GM23248 (cell line): ENCODE data around the gene PPP2R5B. TPM values are rescaled to one million over a fixed set of nuclear protein-coding genes. Genes with fewer than 3 reads are reported as not detected.

Source experiments
- DNase-seq: peaks from one replicate; pipeline ENCODE4 v3.0.0-alpha.2; 2015
- H2AFZ ChIP-seq: fragments of 200-600 bp; sonication (generic); 2 replicates; pipeline ENCODE4 v1.6.1; 2016; ENCODE audit warnings: antibody characterized with exemption
- H3F3A ChIP-seq: fragments of 200-600 bp; sonication (generic); 2 replicates; pipeline ENCODE4 v1.6.1; 2016; ENCODE audit warnings: mild to moderate bottlenecking, antibody characterized with exemption, mixed run types; ENCODE audit not compliant: insufficient read depth
- H3K27ac ChIP-seq: fragments of 200-600 bp; sonication (generic); 2 replicates; pipeline ENCODE4 v1.5.1; 2016; ENCODE audit warnings: mild to moderate bottlenecking
- H3K27me3 ChIP-seq: fragments of 200-600 bp; sonication (generic); replicated peaks from 2 replicates; pipeline ENCODE4 v1.6.1; 2016; ENCODE audit warnings: mild to moderate bottlenecking; ENCODE audit not compliant: insufficient read depth
- H3K36me3 ChIP-seq: fragments of 200-600 bp; sonication (generic); 2 replicates; pipeline ENCODE4 v1.6.1; 2016; ENCODE audit warnings: low read depth, mild to moderate bottlenecking
- H3K4me1 ChIP-seq: fragments of 200-600 bp; sonication (generic); 2 replicates; pipeline ENCODE4 v1.6.1; 2016; ENCODE audit warnings: mild to moderate bottlenecking; ENCODE audit not compliant: insufficient read depth
- H3K4me2 ChIP-seq: fragments of 200-600 bp; sonication (generic); one replicate; pipeline ENCODE4 v1.6.1; 2016; ENCODE audit warnings: mild to moderate bottlenecking; ENCODE audit not compliant: unreplicated experiment
- H3K4me3 ChIP-seq: fragments of 200-600 bp; sonication (generic); 2 replicates; pipeline ENCODE4 v1.5.1; 2016; ENCODE audit warnings: mild to moderate bottlenecking
- H3K79me2 ChIP-seq: fragments of 200-600 bp; sonication (generic); 2 replicates; pipeline ENCODE4 v1.6.1; 2016; ENCODE audit warnings: mild to moderate bottlenecking; ENCODE audit not compliant: insufficient read depth
- H3K9ac ChIP-seq: fragments of 200-600 bp; sonication (generic); 2 replicates; pipeline ENCODE4 v1.6.1; 2016; ENCODE audit warnings: mild to moderate bottlenecking
- H3K9me2 ChIP-seq: fragments of 200-600 bp; sonication (generic); 2 replicates; pipeline ENCODE4 v1.6.1; 2016; ENCODE audit warnings: mixed run types, mild to moderate bottlenecking, moderate library complexity; ENCODE audit not compliant: insufficient read depth
- H3K9me3 ChIP-seq: fragments of 200-600 bp; sonication (generic); one replicate; pipeline ENCODE4 v1.6.1; 2017; ENCODE audit warnings: low read depth
- H4K20me1 ChIP-seq: fragments of 200-600 bp; sonication (generic); 2 replicates; pipeline ENCODE4 v1.6.0; 2016; ENCODE audit not compliant: insufficient read depth
- EZH2 ChIP-seq: fragments of 200-600 bp; sonication (generic); IDR thresholded peaks from 2 replicates; pipeline ENCODE4 v1.6.1; 2018; ENCODE audit warnings: antibody characterized with exemption, mild to moderate bottlenecking; ENCODE audit not compliant: insufficient read depth, poor library complexity, severe bottlenecking
- EZH2phosphoT487 ChIP-seq: fragments of 200-600 bp; sonication (generic); IDR thresholded peaks from 2 replicates; pipeline ENCODE4 v1.6.1; 2018; ENCODE audit warnings: antibody characterized with exemption, moderate library complexity, mild to moderate bottlenecking, low read depth; ENCODE audit not compliant: insufficient read depth
- WGBS, 2 experiments: methylation state at CpG; one replicate each; pipeline ENCODE4 v1.1.6; 2015 to 2017; ENCODE audit warnings: low lambda C conversion rate in 2 of 2, low coverage in 1 of 2; ENCODE audit errors: missing lambda C conversion rate in 2 of 2; 5-methylcytosine and 5-hydroxymethylcytosine counted together
- in situ Hi-C: fragments of 300-500 bp; cut with MboI; formaldehyde crosslinking; loops from 2 replicates; pipeline ENCODE4 v1.15.0; 2020
- polyA plus RNA-seq: library from polyadenylated mRNA; unstranded; fragments of >200 nt; fragmentation: Nextera tagmentation; extraction: Ambion mirVana; gene quantifications from 2 replicates; pipeline ENCODE4 v1.2.1, GENCODE V29; 2016
- total RNA-seq: library from RNA; depleted of rRNA; stranded (reverse); fragments of >200 nt; shearing (Covaris generic); gene quantifications from 2 replicates; pipeline ENCODE4 v1.2.3, GENCODE V29; 2014

PPP2R5B gene
- total and polyA plus RNA-seq, 2 experiments from 2014 or later = 16.4 to 27.3 TPM

DNA sequence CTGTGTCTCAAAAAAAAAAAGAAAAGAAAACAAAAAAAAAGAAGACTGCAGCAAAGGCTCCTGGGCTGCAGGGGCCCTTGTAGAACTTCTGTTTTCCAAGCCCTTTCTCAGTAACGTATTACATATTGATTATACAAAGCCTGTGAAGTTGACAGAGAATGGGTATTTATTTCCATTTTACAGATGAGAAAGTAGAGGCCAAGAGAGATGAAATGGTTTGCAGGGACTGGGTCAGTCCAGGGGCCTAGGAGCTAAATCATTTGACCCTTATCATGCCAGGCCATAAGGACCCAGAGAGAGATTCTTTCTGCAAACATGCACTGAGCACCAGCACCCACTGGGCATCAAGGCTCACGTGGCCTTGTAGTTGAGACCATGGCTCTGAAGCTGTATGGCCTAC lies 4.5 kb downstream of the PPP2R5B start:
- Histone ChIP-seq H3K36me3 (peaks cover 24% of the 10 kb centered on the region), H3K27me3 (no peaks in the 10 kb centered on the region), H3K9ac (no peak overlapping the region), H2AFZ (no peak overlapping the region), H3K9me2 (no peaks in the 10 kb centered on the region), H3K27ac (no peak overlapping the region), H3K79me2 (peaks cover 17% of the 10 kb centered on the region; the same call in 1 of the 2 replicates), H3F3A (no peaks in the 10 kb centered on the region), H3K9me3 (no peaks in the 10 kb centered on the region), H3K4me2 (no peak overlapping the region), H3K4me3 (no peak overlapping the region), H3K4me1 (no peaks in the 10 kb centered on the region), H4K20me1 (no peaks in the 10 kb centered on the region)
- in situ Hi-C loops = no loop called here
- WGBS, 2 experiments = 96 to 99% methylated on average over 2 of the region's 2 CpGs
- DNase-seq = no peak
- no peak for TF ChIP-seq EZH2phosphoT487
- no peak for TF ChIP-seq EZH2

DNA sequence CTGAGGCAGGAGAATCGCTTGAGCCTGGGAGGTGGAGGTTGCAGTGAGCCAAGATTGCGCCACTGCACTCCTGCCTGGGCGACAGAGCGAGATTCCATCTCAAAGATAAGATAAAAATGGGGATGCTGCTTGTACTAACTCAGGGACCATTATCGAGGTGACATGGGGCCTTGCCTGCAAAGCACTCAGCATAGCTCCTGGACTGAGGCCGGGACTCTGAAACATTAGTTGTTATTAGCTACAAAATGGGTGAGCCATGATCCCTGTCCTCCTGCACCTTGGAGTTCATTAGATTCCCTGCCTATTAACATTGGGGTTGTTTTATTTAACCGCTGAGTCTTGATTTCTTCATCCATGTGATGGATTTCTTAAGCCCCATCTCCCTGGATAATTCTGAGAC lies 5.1 kb downstream of the PPP2R5B start:
- peaks cover 24% of the 10 kb centered on the region for H3K36me3 ChIP-seq
- H3K79me2 ChIP-seq = peaks cover 17% of the 10 kb centered on the region; the same call in 1 of the 2 replicates
- TF ChIP-seq EZH2phosphoT487 (no peak), EZH2 (no peak)
- no peaks in the 10 kb centered on the region for H3K4me1 ChIP-seq
- H3K4me2 ChIP-seq = no peak overlapping the region
- no peak for DNase-seq
- 96 to 99% methylated on average over 7 of the region's 7 CpGs for WGBS, 2 experiments
- no peaks in the 10 kb centered on the region for H3F3A ChIP-seq
- in situ Hi-C loops = no loop called here
- no peak overlapping the region for H3K27ac ChIP-seq
- no peaks in the 10 kb centered on the region for H3K9me3 ChIP-seq
- H4K20me1 ChIP-seq = no peaks in the 10 kb centered on the region
- no peaks in the 10 kb centered on the region for H3K27me3 ChIP-seq
- no peak overlapping the region for H3K9ac ChIP-seq
- H2AFZ ChIP-seq = no peak overlapping the region
- no peak overlapping the region for H3K4me3 ChIP-seq
- H3K9me2 ChIP-seq = no peaks in the 10 kb centered on the region

DNA sequence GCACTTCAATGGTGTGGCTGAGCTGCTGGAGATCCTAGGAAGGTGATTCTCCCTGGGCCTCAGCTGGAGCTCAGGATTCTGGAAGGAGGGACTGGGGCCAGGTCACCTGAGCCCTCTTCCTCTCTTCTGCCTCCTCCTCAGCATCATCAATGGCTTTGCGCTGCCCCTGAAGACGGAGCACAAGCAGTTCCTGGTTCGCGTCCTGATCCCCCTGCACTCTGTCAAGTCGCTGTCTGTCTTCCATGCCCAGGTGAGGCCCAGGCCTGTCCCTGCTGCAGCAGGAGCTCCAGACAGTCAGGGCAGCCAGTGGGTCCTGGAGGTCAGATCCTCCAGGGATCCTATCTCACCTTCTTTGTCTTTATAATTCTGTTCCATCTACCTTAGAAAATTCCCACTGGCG lies 5.9 kb downstream of the PPP2R5B start:
- 95 to 96% methylated on average over 6 of the region's 6 CpGs for WGBS, 2 experiments
- no peak for DNase-seq
- Histone ChIP-seq H3F3A (no peaks in the 10 kb centered on the region), H3K27me3 (no peaks in the 10 kb centered on the region), H3K4me3 (no peak overlapping the region), H3K9me3 (no peaks in the 10 kb centered on the region), H3K4me1 (no peaks in the 10 kb centered on the region), H3K9me2 (no peaks in the 10 kb centered on the region), H3K79me2 (peaks cover 9% of the 10 kb centered on the region; the same call in 1 of the 2 replicates), H3K27ac (no peak overlapping the region), H3K9ac (no peak overlapping the region), H3K4me2 (no peak overlapping the region), H4K20me1 (no peaks in the 10 kb centered on the region), H3K36me3 (peaks cover 24% of the 10 kb centered on the region), H2AFZ (no peak overlapping the region)
- no peak for TF ChIP-seq EZH2phosphoT487
- no peak for TF ChIP-seq EZH2
- in situ Hi-C loops = no loop called here

DNA sequence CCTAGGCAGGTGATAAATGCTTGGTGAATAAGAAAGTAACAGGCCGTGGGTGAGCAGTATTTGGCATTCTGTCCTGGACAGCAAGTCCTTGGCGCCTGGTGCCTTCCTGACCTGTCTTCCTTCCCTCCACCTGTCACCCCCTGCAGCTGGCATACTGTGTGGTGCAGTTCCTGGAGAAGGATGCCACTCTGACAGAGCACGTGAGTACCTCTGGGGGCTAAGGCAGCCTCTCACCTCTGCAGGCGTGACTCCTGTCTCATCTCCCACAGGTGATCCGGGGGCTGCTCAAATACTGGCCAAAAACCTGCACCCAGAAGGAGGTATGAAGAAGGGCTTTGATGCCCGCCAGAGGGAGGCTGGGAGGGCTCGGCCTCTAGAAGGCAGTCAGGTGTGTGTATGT lies 6.8 kb downstream of the PPP2R5B start:
- 92 to 93% methylated on average over 7 of the region's 7 CpGs for WGBS, 2 experiments
- Histone ChIP-seq H3K4me1 (no peaks in the 10 kb centered on the region), H3K9me3 (no peaks in the 10 kb centered on the region), H3K9me2 (no peaks in the 10 kb centered on the region), H3K4me2 (no peak overlapping the region), H3K4me3 (no peak overlapping the region), H3K27ac (no peak overlapping the region), H3K27me3 (no peaks in the 10 kb centered on the region), H2AFZ (no peak overlapping the region), H3K36me3 (peaks cover 24% of the 10 kb centered on the region), H3K9ac (no peak overlapping the region), H3F3A (no peaks in the 10 kb centered on the region), H3K79me2 (no peaks in the 10 kb centered on the region), H4K20me1 (no peaks in the 10 kb centered on the region)
- TF ChIP-seq EZH2 (no peak), EZH2phosphoT487 (no peak)
- in situ Hi-C loops = no loop called here
- no peak for DNase-seq

DNA sequence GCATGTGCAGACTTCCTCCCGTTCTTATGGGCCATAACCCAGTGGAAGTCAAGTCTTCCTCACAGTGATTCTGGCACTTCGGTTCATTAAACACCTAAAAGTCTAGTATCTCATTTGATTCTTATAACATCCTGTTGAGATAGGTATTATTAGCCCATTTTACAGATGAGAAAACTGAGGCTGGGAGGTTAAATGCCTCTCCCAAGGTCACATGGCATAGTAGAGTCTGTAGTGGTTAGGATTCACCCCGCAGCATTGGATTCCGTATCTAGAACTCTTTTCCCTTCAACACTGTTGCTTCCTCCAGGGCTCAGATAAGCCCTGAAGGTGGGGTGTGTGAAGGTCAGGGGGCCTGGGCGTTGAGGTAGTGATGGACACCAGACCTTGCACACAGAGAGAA lies 7.8 kb downstream of the PPP2R5B start:
- no peak overlapping the region for H3K4me2 ChIP-seq
- no peaks in the 10 kb centered on the region for H3F3A ChIP-seq
- H3K27ac ChIP-seq = no peak overlapping the region
- H3K9ac ChIP-seq = no peak overlapping the region
- no peak for DNase-seq
- no peaks in the 10 kb centered on the region for H3K79me2 ChIP-seq
- no peaks in the 10 kb centered on the region for H3K9me2 ChIP-seq
- no peaks in the 10 kb centered on the region for H4K20me1 ChIP-seq
- H2AFZ ChIP-seq = no peak overlapping the region
- 69 to 84% methylated on average over 5 of the region's 5 CpGs for WGBS, 2 experiments
- H3K4me1 ChIP-seq = no peaks in the 10 kb centered on the region
- no peak overlapping the region for H3K4me3 ChIP-seq
- no peaks in the 10 kb centered on the region for H3K9me3 ChIP-seq
- in situ Hi-C loops = no loop called here
- H3K27me3 ChIP-seq = no peaks in the 10 kb centered on the region
- TF ChIP-seq EZH2 = no peak
- TF ChIP-seq EZH2phosphoT487 = no peak
- peaks cover 24% of the 10 kb centered on the region for H3K36me3 ChIP-seq
